ENCODE measurements around the gene PRKAG2. TPM values are rescaled to one million over a fixed set of nuclear protein-coding genes. Genes with fewer than 3 reads are reported as not detected.

The PRKAG2 gene
- total and polyA plus RNA-seq, 10 donors, result 15.8 to 50.9 (median 32.8) TPM

GRCh38 chr7:151886783-151887182, 9.9 kb upstream of the PRKAG2 start:
- peaks cover 0 to 38% (median 5%) of the 10 kb centered on the region in 7 donors for H3K27me3 ChIP-seq (replicated peaks in 1 of 7)
- peak; percentile 54 for DNase-seq
- no peak overlapping the region for H3K27ac ChIP-seq
- WGBS, 5 donors, result 78 to 83% (median 81%) methylated on average over 15 of the region's 15 CpGs
- intact Hi-C loops (cut with DNase I; ENCODE audit: low total_unique reads), result no loop called here
- TF ChIP-seq CTCF (IDR thresholded peaks at IDR 0.05 in 8 of 11, conservative IDR thresholded peaks at IDR 0.05 in 3 of 11) (no peak), POLR2A (IDR thresholded peaks at IDR 0.05) (no peak), POLR2AphosphoS5 (IDR thresholded peaks at IDR 0.05) (no peak)
- H3K36me3 ChIP-seq, result no peaks in the 10 kb centered on the region
- H3K4me3 ChIP-seq, result no peak overlapping the region
- H3K9me3 ChIP-seq, result no peaks in the 10 kb centered on the region
- H3K4me1 ChIP-seq, result no peaks in the 10 kb centered on the region

GRCh38 chr7:151885202-151885580, 8.3 kb upstream of the PRKAG2 start:
- no peaks in the 10 kb centered on the region for H3K4me1 ChIP-seq
- no peaks in the 10 kb centered on the region for H3K9me3 ChIP-seq
- WGBS, 5 donors, result 77 to 96% (median 88%) methylated on average over 7 of the region's 7 CpGs
- TF ChIP-seq CTCF (IDR thresholded peaks at IDR 0.05 in 8 of 11, conservative IDR thresholded peaks at IDR 0.05 in 3 of 11), result no peak
- TF ChIP-seq POLR2AphosphoS5 (IDR thresholded peaks at IDR 0.05), result no peak
- no peak for TF ChIP-seq POLR2A (IDR thresholded peaks at IDR 0.05)
- peak; percentile 44 for DNase-seq
- H3K27ac ChIP-seq, result no peak overlapping the region
- no peaks in the 10 kb centered on the region for H3K36me3 ChIP-seq
- H3K27me3 ChIP-seq (replicated peaks in 1 of 7), result peaks cover 0 to 22% (median 0%) of the 10 kb centered on the region in 7 donors
- H3K4me3 ChIP-seq, result no peak overlapping the region
- intact Hi-C loops (cut with DNase I; ENCODE audit: low total_unique reads), result no loop called here

- Histone ChIP-seq H3K9me3 (no peaks in the 10 kb centered on the region), H3K4me3 (no peak overlapping the region), H3K27ac (no peak overlapping the region), H3K27me3 (replicated peaks in 1 of 7) (peaks cover 0 to 16% (median 0%) of the 10 kb centered on the region in 7 donors), H3K4me1 (no peaks in the 10 kb centered on the region), H3K36me3 (no peaks in the 10 kb centered on the region)
- TF ChIP-seq POLR2AphosphoS5 (IDR thresholded peaks at IDR 0.05), result no peak
- no peak for TF ChIP-seq CTCF (IDR thresholded peaks at IDR 0.05 in 8 of 11, conservative IDR thresholded peaks at IDR 0.05 in 3 of 11)
- no peak for TF ChIP-seq POLR2A (IDR thresholded peaks at IDR 0.05)
- intact Hi-C loops (cut with DNase I; ENCODE audit: low total_unique reads), result no loop called here
- WGBS, 5 donors, result 85 to 97% (median 89%) methylated on average over 15 of the region's 15 CpGs
- DNase-seq, result no peak
Measured at GRCh38 chr7:151884312-151885201, 7.6 kb upstream of the PRKAG2 start.

- intact Hi-C loops (cut with DNase I; ENCODE audit: low total_unique reads), result no loop called here
- peaks cover 0 to 9% (median 0%) of the 10 kb centered on the region in 7 donors for H3K27me3 ChIP-seq (replicated peaks in 1 of 7)
- WGBS, 5 donors, result 74 to 91% (median 85%) methylated on average over 3 of the region's 3 CpGs
- H3K36me3 ChIP-seq, result no peaks in the 10 kb centered on the region
- H3K4me3 ChIP-seq, result no peak overlapping the region
- H3K9me3 ChIP-seq, result no peaks in the 10 kb centered on the region
- no peaks in the 10 kb centered on the region for H3K4me1 ChIP-seq
- TF ChIP-seq CTCF (IDR thresholded peaks at IDR 0.05 in 8 of 11, conservative IDR thresholded peaks at IDR 0.05 in 3 of 11) (no peak), POLR2A (IDR thresholded peaks at IDR 0.05) (no peak), POLR2AphosphoS5 (IDR thresholded peaks at IDR 0.05) (no peak)
- H3K27ac ChIP-seq, result no peak overlapping the region
- peak; percentile 51 for DNase-seq
Measured at GRCh38 chr7:151883857-151884256, 6.9 kb upstream of the PRKAG2 start.
